Right atrium auricular region (tissue), 2 donors: ENCODE results near the gene AGRN. TPM values are rescaled to one million over a fixed set of nuclear protein-coding genes. Genes with fewer than 3 reads are reported as not detected.

ENCODE experiments used
- DNase-seq: peaks from one replicate; pipeline ENCODE4 v3.0.0-alpha.2; 2019; ENCODE audit warnings: low spot score
- H3K27ac ChIP-seq, 2 donors: fragments of 200-600 bp; sonication (generic); 1 replicate in 1 of 2; 2 replicates in 1 of 2; pipeline ENCODE4 v1.5.1; 2016 to 2019
- H3K27me3 ChIP-seq, 2 donors: fragments of 200-600 bp; sonication (generic); one replicate each; pipeline versions ENCODE4 v1.5.1 to v1.6.0; 2017 to 2019
- H3K36me3 ChIP-seq: fragments of 200-600 bp; sonication (generic); one replicate; pipeline ENCODE4 v1.5.1; 2016
- H3K4me1 ChIP-seq, 2 donors: fragments of 200-600 bp; sonication (generic); one replicate each; pipeline versions ENCODE4 v1.5.1 to v1.6.0; 2017 to 2019
- H3K4me3 ChIP-seq, 2 donors: fragments of 200-600 bp; sonication (generic); 1 replicate in 1 of 2; 2 replicates in 1 of 2; pipeline ENCODE4 v1.5.1; 2017 to 2019; ENCODE audit warnings: mild to moderate bottlenecking in 1 of 2, moderate library complexity in 1 of 2
- H3K9me3 ChIP-seq, 2 donors: fragments of 200-600 bp; sonication (generic); one replicate each; pipeline ENCODE4 v1.5.1; 2019
- CTCF ChIP-seq, 2 donors: fragments of 200-600 bp; sonication (generic); IDR thresholded peaks; one replicate each; pipeline ENCODE4 v1.5.1; 2019; ENCODE audit warnings: antibody characterized with exemption in 2 of 2
- total RNA-seq, 2 donors: library from RNA; depleted of rRNA; stranded (reverse); fragments of >200 nt; gene quantifications; one replicate each; pipeline ENCODE4 v1.1.0, GENCODE V29; 2016

The AGRN gene
- total RNA-seq, 2 donors from 2014 or later: 22.5 to 27.9 TPM

- Histone ChIP-seq H3K4me1 (peaks cover 0 to 18% of the 10 kb centered on the region in 2 donors), H3K4me3 (no peak overlapping the region), H3K27me3 (peaks cover 0 to 5% of the 10 kb centered on the region in 2 donors), H3K36me3 (peaks cover 14% of the 10 kb centered on the region), H3K9me3 (no peaks in the 10 kb centered on the region), H3K27ac (no peak overlapping the region)
- DNase-seq: no peak
- TF ChIP-seq CTCF (IDR thresholded peaks at IDR 0.05): no peak
Observed at GRCh38 chr1:1043921-1044320, 24.0 kb downstream of the AGRN start.

- Histone ChIP-seq H3K36me3 (peaks cover 14% of the 10 kb centered on the region), H3K9me3 (no peaks in the 10 kb centered on the region)
- DNase-seq: no peak
Observed at GRCh38 chr1:1044455-1045078, 24.6 kb downstream of the AGRN start.

GRCh38 chr1:1045129-1045528 is 25.2 kb downstream of the AGRN start:
- Histone ChIP-seq H3K4me1 (peaks cover 0 to 6% of the 10 kb centered on the region in 2 donors), H3K4me3 (no peak overlapping the region), H3K36me3 (peaks cover 14% of the 10 kb centered on the region), H3K9me3 (no peaks in the 10 kb centered on the region), H3K27me3 (peaks cover 0 to 1% of the 10 kb centered on the region in 2 donors), H3K27ac (no peak overlapping the region)
- no peak for TF ChIP-seq CTCF (IDR thresholded peaks at IDR 0.05)
- DNase-seq: no peak

More at GRCh38 chr1:1044455-1045078, 24.6 kb downstream of the AGRN start:
- no peak for TF ChIP-seq CTCF (IDR thresholded peaks at IDR 0.05)
- Histone ChIP-seq H3K27me3 (peaks cover 0 to 5% of the 10 kb centered on the region in 2 donors), H3K27ac (no peak overlapping the region), H3K4me1 (peaks cover 0 to 11% of the 10 kb centered on the region in 2 donors), H3K4me3 (no peak overlapping the region)

GRCh38 chr1:1046243-1046642 is 26.3 kb downstream of the AGRN start:
- Histone ChIP-seq H3K9me3 (no peaks in the 10 kb centered on the region), H3K4me3 (no peak overlapping the region), H3K4me1 (no peaks in the 10 kb centered on the region), H3K27ac (no peak overlapping the region), H3K27me3 (no peaks in the 10 kb centered on the region), H3K36me3 (peaks cover 14% of the 10 kb centered on the region)
- DNase-seq: no peak
- no peak for TF ChIP-seq CTCF (IDR thresholded peaks at IDR 0.05)

GRCh38 chr1:1046767-1047166 is 26.8 kb downstream of the AGRN start:
- H3K36me3 ChIP-seq: peaks cover 14% of the 10 kb centered on the region
- no peak for DNase-seq
- no peak overlapping the region for H3K4me3 ChIP-seq
- H3K4me1 ChIP-seq: no peaks in the 10 kb centered on the region
- no peak overlapping the region for H3K27ac ChIP-seq
- TF ChIP-seq CTCF (IDR thresholded peaks at IDR 0.05): no peak
- H3K9me3 ChIP-seq: no peaks in the 10 kb centered on the region
- H3K27me3 ChIP-seq: no peaks in the 10 kb centered on the region

- no peak overlapping the region for H3K27ac ChIP-seq
- DNase-seq: no peak
- H3K4me1 ChIP-seq: no peaks in the 10 kb centered on the region
- TF ChIP-seq CTCF (IDR thresholded peaks at IDR 0.05): no peak
- peaks cover 14% of the 10 kb centered on the region for H3K36me3 ChIP-seq
- H3K27me3 ChIP-seq: no peaks in the 10 kb centered on the region
- H3K4me3 ChIP-seq: no peak overlapping the region
- no peaks in the 10 kb centered on the region for H3K9me3 ChIP-seq
Observed at GRCh38 chr1:1047407-1047806, 27.5 kb downstream of the AGRN start.
